Left ventricle myocardium superior (tissue), 1 donor: ENCODE measurements around the gene PHACTR4. TPM values are rescaled to one million over a fixed set of nuclear protein-coding genes. Genes with fewer than 3 reads are reported as not detected.
"Not testable (repeated sequence)": the region's sequence is repeated elsewhere in the genome, so short reads cannot be mapped to it uniquely, and the experiment has no call there.

ENCODE experiments used
- ATAC-seq: fragments of 200-7000 bp; cut with Tn5 transposase; one replicate; pipeline ENCODE4 v1.9.1; 2020; ENCODE audit warnings: mild to moderate bottlenecking, moderate library complexity
- DNase-seq: peaks from one replicate; pipeline ENCODE4 v3.0.0-alpha.2; 2020
- intact Hi-C: fragments of 100-400 bp; cut with micrococcal nuclease; formaldehyde crosslinking; loops from one replicate; pipeline ENCODE4 v1.11.0; 2022
- total RNA-seq: library from RNA; stranded (reverse); fragmentation: NEBNext Ultra II Directional; extraction: Animal tissue kit (Norgen Biotek cat#: 25700); gene quantifications from one replicate; pipeline ENCODE4 v1.2.1, GENCODE V29; 2021
- donor health status: DM: no; HTN: yes; CAD: no; lungs with severe emphysema.

PHACTR4 gene
- total RNA-seq, 1 donor from 2014 or later, result 17.9 TPM

GRCh38 chr1:28510970-28511440 lies 141.5 kb downstream of the PHACTR4 start:
- intact Hi-C loops, result no loop called here
- no peak for ATAC-seq
- no peak for DNase-seq

GRCh38 chr1:28512058-28512611 lies 142.6 kb downstream of the PHACTR4 start:
- ATAC-seq (no peak), DNase-seq (no peak)
- intact Hi-C loops, result no loop called here

GRCh38 chr1:28514445-28514933 lies 144.9 kb downstream of the PHACTR4 start:
- ATAC-seq, intact Hi-C loops, DNase-seq: not testable (repeated sequence)

GRCh38 chr1:28516518-28516956 lies 147.0 kb downstream of the PHACTR4 start:
- intact Hi-C loops, result no loop called here
- ATAC-seq, result no peak
- no peak for DNase-seq

GRCh38 chr1:28517649-28517999 lies 148.1 kb downstream of the PHACTR4 start:
- intact Hi-C loops, result no loop called here
- DNase-seq, result no peak
- peak; percentile 6 for ATAC-seq

- DNase-seq, result peak; percentile 95
- peak; percentile 97 for ATAC-seq
- intact Hi-C loops, result no loop called here
Observed at GRCh38 chr1:28518000-28518744, 148.6 kb downstream of the PHACTR4 start.

GRCh38 chr1:28518745-28519341 lies 149.3 kb downstream of the PHACTR4 start:
- intact Hi-C loops, result no loop called here
- ATAC-seq (no peak), DNase-seq (no peak)

- ATAC-seq, result no peak
- intact Hi-C loops, result no loop called here
- no peak for DNase-seq
Observed at GRCh38 chr1:28519946-28520725, 150.6 kb downstream of the PHACTR4 start.

GRCh38 chr1:28520796-28521195 lies 151.3 kb downstream of the PHACTR4 start:
- intact Hi-C loops, DNase-seq, ATAC-seq: not testable (repeated sequence)

GRCh38 chr1:28521502-28522164 lies 152.1 kb downstream of the PHACTR4 start:
- intact Hi-C loops, result no loop called here
- ATAC-seq (no peak), DNase-seq (no peak)

- intact Hi-C loops, ATAC-seq, DNase-seq: not testable (repeated sequence)
Observed at GRCh38 chr1:28522537-28522936, 153.0 kb downstream of the PHACTR4 start.

- intact Hi-C loops, DNase-seq, ATAC-seq: not testable (repeated sequence)
Observed at GRCh38 chr1:28525002-28525642, 155.6 kb downstream of the PHACTR4 start.

GRCh38 chr1:28526886-28527285 lies 157.3 kb downstream of the PHACTR4 start:
- intact Hi-C loops, result no loop called here
- ATAC-seq (no peak), DNase-seq (no peak)

GRCh38 chr1:28530456-28530855 lies 160.9 kb downstream of the PHACTR4 start:
- ATAC-seq (no peak), DNase-seq (no peak)
- intact Hi-C loops, result no loop called here

GRCh38 chr1:28534671-28535070 lies 165.1 kb downstream of the PHACTR4 start:
- intact Hi-C loops, result no loop called here
- no peak for ATAC-seq
- DNase-seq, result no peak

- intact Hi-C loops, result no loop called here
- no peak for ATAC-seq
- DNase-seq, result no peak
Observed at GRCh38 chr1:28535180-28535579, 165.6 kb downstream of the PHACTR4 start.

- ATAC-seq, result peak; percentile 45
- intact Hi-C loops, result no loop called here
- DNase-seq, result no peak
Observed at GRCh38 chr1:28537457-28538199, 168.1 kb downstream of the PHACTR4 start.

GRCh38 chr1:28538286-28538685 lies 168.7 kb downstream of the PHACTR4 start:
- intact Hi-C loops, result no loop called here
- ATAC-seq, result no peak

More at GRCh38 chr1:28538286-28538685, 168.7 kb downstream of the PHACTR4 start:
- DNase-seq, result no peak
